HCEC 1CT (cell line): ENCODE measurements around the gene TMEM150A.
"Not testable (repeated sequence)": the region's sequence is repeated elsewhere in the genome, so short reads cannot be mapped to it uniquely, and the experiment has no call there.

ENCODE experiments used
- DNase-seq: peaks from one replicate; pipeline ENCODE4 v3.0.0-alpha.2; 2017

TMEM150A gene

DNA sequence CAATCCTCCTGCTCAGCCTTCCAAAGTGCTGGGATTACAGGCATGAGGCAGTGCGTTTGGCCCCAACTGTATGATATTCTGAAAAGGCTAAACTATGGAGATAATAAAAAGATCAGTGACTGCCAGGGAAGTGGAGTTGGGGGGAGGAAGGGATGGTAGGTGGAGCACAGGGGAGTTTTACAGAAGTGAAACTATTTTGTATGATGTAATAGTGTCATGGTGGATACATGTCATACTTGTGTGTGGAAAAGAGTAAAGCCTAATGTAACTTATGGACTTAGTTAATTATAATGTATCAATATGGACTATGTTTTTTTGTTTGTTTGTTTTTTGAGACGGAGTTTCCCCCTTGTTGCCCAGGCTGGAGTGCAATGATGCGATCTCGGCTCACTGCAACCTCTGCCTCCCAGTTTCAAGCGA, 38.3 kb downstream of the TMEM150A start:
- no peak for DNase-seq

- DNase-seq = peak; percentile 93
These were observed 41.0 kb downstream of the TMEM150A start, which contains the start of gene GGCX for GRCh38 chr2:85561280-85562212. GGCX (minus strand) TSS chr2:85561493; CDS start chr2:85561428, 65 bp downstream.

GRCh38 chr2:85560812-85561279, 41.7 kb downstream of the TMEM150A start:
- no peak for DNase-seq

GRCh38 chr2:85560403-85560726, 42.1 kb downstream of the TMEM150A start:
- not testable (repeated sequence) for DNase-seq

GRCh38 chr2:85558160-85558559, 44.3 kb downstream of the TMEM150A start:
- no peak for DNase-seq

GRCh38 chr2:85557130-85557529, 45.4 kb downstream of the TMEM150A start:
- no peak for DNase-seq

DNA sequence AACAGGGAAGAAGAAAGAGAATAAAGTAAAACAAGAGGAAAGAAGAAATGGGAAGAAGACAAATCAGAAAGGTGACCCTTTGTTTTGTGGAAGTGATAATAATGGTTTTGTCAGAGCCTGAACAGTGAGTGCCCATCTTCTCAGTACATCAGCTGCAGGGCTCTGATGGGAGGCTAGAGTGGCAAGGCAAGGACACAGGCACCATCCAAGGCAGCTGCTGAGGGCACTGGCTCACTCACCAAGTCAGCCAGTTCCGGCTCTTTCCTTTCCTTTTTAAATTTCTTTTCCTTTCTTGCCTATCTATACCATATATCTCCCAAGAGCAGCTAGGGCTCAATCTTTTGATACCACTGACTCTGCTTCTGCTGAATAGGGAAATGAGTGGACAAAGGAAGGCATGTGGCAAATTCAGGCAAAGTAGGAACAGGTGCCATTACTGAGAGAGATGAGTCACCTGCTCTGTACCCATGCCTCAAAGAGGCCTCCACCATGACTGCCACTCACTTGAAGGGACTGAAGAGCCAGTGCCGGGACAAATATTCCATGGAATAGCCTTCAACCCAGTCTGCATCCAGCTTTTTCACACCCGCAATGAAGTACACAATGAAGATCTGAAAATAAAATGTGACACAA, 47.4 kb downstream of the TMEM150A start:
- no peak for DNase-seq

DNA sequence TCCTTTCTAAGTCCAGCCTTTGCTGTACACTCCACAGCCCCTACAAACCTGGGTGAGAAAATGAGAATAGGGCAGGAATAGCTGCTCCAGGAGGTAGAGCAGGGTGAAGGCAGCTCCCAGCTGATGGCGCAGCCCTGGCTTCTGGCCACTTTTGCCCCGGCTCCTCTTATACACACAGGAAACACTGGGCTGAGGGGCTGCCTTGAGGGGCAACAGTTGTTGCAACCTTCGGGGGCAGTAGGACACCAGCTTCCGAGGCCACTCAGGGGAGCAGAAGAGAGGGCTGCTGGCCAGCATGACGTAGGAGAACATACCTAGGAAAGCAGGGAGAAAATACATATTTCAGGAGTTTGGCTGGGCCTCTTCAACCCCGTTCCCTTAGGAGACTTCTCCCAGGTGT, 49.3 kb downstream of the TMEM150A start:
- DNase-seq = no peak

- peak; percentile 60 for DNase-seq
These were observed 50.5 kb downstream of the TMEM150A start for GRCh38 chr2:85551698-85552678.

DNA sequence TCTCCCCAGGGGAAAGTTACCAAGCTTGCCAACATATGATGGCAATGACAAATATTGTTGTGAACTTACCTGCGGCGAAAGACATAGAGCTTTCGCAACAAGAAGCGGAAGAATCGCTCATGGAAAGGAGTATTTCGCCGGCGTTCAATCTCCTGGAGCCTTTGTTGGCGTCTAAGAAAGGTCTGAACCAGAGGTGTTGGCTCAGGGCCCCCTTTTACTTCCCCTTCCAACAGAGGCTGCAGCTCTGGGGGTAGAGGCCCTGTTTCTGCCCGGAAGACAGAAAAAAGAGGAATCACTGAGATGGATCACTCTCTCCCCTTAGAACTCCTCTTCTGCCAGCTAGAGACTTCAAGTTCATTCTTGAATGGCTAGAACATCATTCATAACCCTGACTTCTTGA, 52.0 kb downstream of the TMEM150A start:
- DNase-seq = no peak

DNA sequence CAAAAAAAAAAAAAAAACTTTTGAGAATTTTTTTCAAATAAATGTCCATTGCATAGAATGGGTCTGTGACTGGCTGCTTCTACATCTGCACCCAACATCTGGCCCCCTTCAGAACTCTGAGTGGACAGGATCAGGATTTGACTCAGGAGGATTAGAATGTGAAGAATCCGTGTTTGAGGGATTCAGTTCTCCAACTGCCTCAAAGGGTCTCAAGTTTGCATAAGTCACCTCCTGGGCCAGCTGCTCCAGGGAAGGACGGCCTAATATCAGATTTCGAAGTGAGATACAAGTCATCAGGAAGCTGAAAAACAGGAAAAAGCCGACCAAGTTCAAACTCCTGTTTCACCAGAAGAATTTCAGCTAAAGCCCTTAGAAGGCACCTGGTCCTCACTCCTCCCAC, 52.7 kb downstream of the TMEM150A start:
- peak; percentile 99 for DNase-seq

GRCh38 chr2:85549095-85549494, 53.4 kb downstream of the TMEM150A start:
- DNase-seq = no peak

DNA sequence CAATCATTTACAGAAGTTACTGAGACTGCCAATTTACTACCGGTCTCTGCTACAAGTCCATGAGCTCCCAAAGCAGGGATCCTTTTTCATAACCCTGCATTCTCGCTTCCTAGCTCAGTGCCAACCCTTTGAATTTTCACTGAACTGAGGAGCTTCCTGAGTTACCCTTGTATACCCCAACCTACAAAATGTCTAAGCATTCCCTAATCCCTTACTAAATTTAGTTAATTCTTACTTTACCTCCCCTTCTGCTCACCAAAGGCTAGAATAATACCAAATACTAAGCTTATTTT, 53.9 kb downstream of the TMEM150A start:
- no peak for DNase-seq
